Adipocyte (in vitro differentiated cells): ENCODE data around the gene PVR.
"Not testable (repeated sequence)": the region's sequence is repeated elsewhere in the genome, so short reads cannot be mapped to it uniquely, and the experiment has no call there.

Source experiments
- DNase-seq: peaks from one replicate; pipeline ENCODE4 v3.0.0-alpha.2; 2015; ENCODE audit warnings: low read depth
- H3K27me3 ChIP-seq: replicated peaks from 2 replicates; pipeline ENCODE4 v1.7.0; 2013; ENCODE audit warnings: mild to moderate bottlenecking, low read length, moderate library complexity; ENCODE audit not compliant: control insufficient read depth, insufficient read depth
- H3K36me3 ChIP-seq: 2 replicates; pipeline ENCODE4 v1.7.0; 2013; ENCODE audit warnings: low read length, mild to moderate bottlenecking, moderate library complexity; ENCODE audit not compliant: control insufficient read depth, insufficient read depth, severe bottlenecking
- H3K4me1 ChIP-seq: 2 replicates; pipeline ENCODE4 v1.7.0; 2013; ENCODE audit warnings: mild to moderate bottlenecking, low read length, moderate library complexity; ENCODE audit not compliant: control insufficient read depth, insufficient read depth
- H3K4me3 ChIP-seq: 2 replicates; pipeline ENCODE4 v1.7.0; 2013; ENCODE audit warnings: mild to moderate bottlenecking, low read length, moderate library complexity
- H3K9ac ChIP-seq: 2 replicates; pipeline ENCODE4 v1.7.0; 2013; ENCODE audit warnings: mild to moderate bottlenecking, low read length, moderate library complexity
- H3K9me3 ChIP-seq: 2 replicates; pipeline ENCODE4 v1.7.0; 2013; ENCODE audit warnings: mild to moderate bottlenecking, low read length, moderate library complexity; ENCODE audit not compliant: control insufficient read depth

Gene PVR

GRCh38 chr19:44681992-44682790, 38.5 kb downstream of the PVR start:
- Histone ChIP-seq H3K4me3 (no peak overlapping the region), H3K9ac (no peak overlapping the region), H3K27me3 (no peaks in the 10 kb centered on the region), H3K36me3 (no peaks in the 10 kb centered on the region), H3K9me3 (no peaks in the 10 kb centered on the region), H3K4me1 (peaks cover 8% of the 10 kb centered on the region)
- DNase-seq, result no peak

GRCh38 chr19:44682807-44683206, 39.1 kb downstream of the PVR start:
- H3K27me3 ChIP-seq, result no peaks in the 10 kb centered on the region
- no peak for DNase-seq
- no peak overlapping the region for H3K4me3 ChIP-seq
- H3K9me3 ChIP-seq, result no peaks in the 10 kb centered on the region
- no peak overlapping the region for H3K9ac ChIP-seq
- H3K4me1 ChIP-seq, result peaks cover 5% of the 10 kb centered on the region
- H3K36me3 ChIP-seq, result no peaks in the 10 kb centered on the region

DNA sequence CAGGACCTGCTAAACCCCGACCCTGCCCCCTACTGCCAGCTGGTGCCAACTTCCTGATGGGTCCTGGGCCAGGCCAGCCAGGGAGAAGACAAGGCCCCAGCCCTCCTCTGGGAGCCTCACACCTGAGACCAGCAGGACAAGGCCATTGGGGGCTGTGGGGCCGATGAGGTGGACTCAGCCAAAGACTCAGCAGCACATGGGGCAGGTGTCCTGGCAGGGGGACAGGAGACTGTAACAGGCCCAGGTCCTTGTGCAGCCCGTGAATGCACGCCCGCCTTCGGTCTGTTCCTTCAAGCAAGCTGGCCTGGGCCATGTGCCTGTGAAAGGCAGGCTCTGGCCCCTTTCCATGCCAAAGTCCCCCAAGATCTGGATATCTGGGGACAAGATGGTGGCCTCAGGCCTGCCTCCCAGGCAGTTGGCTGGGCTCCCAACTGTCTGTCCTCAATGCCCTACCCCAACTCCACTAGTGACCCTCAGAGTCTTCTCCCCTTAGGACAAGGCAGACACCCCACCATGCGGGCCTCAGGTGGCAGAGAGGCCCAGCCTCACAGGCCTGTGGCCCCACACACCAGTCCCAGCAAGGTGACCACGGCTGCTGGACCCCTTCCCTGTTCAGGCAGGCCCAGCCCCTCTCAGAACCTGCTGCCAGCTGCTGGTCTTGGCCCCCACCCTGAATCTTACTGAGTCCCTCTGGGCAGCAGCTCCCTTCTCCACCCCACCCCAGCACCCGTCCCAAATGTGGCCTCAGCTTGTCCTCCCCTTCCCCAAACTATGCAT, 39.9 kb downstream of the PVR start:
- Histone ChIP-seq H3K27me3 (no peaks in the 10 kb centered on the region), H3K9me3 (no peaks in the 10 kb centered on the region), H3K9ac (no peak overlapping the region), H3K4me3 (no peak overlapping the region), H3K36me3 (no peaks in the 10 kb centered on the region), H3K4me1 (peaks cover 5% of the 10 kb centered on the region)
- DNase-seq, result no peak

GRCh38 chr19:44684396-44684795, 40.7 kb downstream of the PVR start:
- not testable (repeated sequence) for DNase-seq, H3K9me3 ChIP-seq, H3K27me3 ChIP-seq, H3K36me3 ChIP-seq, H3K4me1 ChIP-seq, H3K9ac ChIP-seq, H3K4me3 ChIP-seq

- Histone ChIP-seq H3K4me1 (peaks cover 5% of the 10 kb centered on the region), H3K9me3 (no peaks in the 10 kb centered on the region), H3K9ac (peak overlapping the region; percentile 29), H3K4me3 (no peak overlapping the region), H3K36me3 (no peaks in the 10 kb centered on the region), H3K27me3 (no peaks in the 10 kb centered on the region)
- DNase-seq, result peak; percentile 92
Measured at GRCh38 chr19:44684892-44685863, 41.5 kb downstream of the PVR start.

DNA sequence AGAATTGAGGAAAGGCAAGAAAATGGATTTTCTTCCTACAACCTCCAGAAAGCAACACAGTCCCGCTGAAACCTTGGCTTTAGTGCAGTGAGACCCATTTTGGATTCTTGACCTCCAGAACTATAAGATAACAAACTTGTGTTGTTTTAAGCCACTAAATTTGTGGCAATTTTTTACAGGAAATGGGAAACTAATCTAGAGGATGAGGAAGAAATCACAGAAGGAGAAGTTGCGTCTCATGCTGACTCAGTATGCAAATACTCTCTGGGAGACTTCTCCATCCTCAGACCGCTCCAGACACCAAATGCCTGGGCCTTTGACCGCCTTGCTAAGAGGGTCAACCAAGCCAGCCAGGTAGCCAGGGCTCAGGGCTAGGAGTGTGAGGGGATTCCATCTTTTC, 42.2 kb downstream of the PVR start:
- Histone ChIP-seq H3K9me3 (no peaks in the 10 kb centered on the region), H3K27me3 (no peaks in the 10 kb centered on the region), H3K4me3 (no peak overlapping the region), H3K36me3 (no peaks in the 10 kb centered on the region), H3K4me1 (peaks cover 5% of the 10 kb centered on the region), H3K9ac (no peak overlapping the region)
- DNase-seq, result peak; percentile 39

DNA sequence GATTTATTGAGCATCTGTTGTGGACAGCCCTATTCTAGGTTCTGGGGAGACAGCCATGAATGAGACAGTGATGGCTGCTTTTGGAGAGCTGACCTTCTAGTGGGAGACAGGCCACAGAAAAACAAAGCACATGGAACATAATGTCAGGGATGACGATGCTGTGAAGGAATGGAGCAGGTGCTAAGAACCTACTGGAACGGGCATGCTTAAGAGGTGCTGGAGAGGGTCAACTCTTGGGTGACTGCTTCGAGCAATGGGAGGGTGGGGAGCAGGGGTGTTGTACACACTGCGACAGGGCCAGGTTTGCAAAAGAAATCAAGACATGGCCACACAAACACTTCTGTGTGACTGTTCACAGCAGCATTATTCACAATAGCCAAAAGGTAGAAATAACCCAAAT, 43.2 kb downstream of the PVR start:
- no peaks in the 10 kb centered on the region for H3K9me3 ChIP-seq
- no peak for DNase-seq
- H3K36me3 ChIP-seq, result no peaks in the 10 kb centered on the region
- H3K27me3 ChIP-seq, result no peaks in the 10 kb centered on the region
- no peak overlapping the region for H3K9ac ChIP-seq
- H3K4me1 ChIP-seq, result peaks cover 7% of the 10 kb centered on the region
- no peak overlapping the region for H3K4me3 ChIP-seq

DNA sequence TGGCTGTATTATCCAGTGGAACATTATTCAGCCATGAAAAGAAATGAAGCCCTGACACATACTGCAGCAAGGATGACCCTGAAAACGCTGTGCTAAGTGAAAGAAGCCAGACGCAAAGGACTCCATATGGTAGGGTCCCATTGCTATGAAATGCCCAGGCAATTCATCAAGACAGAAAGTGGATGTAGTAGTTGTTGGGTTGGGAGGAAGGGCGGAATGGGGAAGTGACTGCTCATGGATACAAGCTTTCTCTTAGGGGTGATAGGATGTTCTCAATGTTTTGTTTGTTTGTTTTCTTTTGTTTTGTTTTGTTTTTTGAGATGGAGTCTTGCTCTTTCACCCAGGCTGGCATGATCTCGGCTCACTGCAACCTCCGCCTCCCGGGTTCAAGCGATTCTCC, 44.2 kb downstream of the PVR start:
- no peaks in the 10 kb centered on the region for H3K9me3 ChIP-seq
- peaks cover 9% of the 10 kb centered on the region for H3K4me1 ChIP-seq
- H3K4me3 ChIP-seq, result no peak overlapping the region
- no peak overlapping the region for H3K9ac ChIP-seq
- no peaks in the 10 kb centered on the region for H3K36me3 ChIP-seq
- no peak for DNase-seq
- H3K27me3 ChIP-seq, result no peaks in the 10 kb centered on the region

DNA sequence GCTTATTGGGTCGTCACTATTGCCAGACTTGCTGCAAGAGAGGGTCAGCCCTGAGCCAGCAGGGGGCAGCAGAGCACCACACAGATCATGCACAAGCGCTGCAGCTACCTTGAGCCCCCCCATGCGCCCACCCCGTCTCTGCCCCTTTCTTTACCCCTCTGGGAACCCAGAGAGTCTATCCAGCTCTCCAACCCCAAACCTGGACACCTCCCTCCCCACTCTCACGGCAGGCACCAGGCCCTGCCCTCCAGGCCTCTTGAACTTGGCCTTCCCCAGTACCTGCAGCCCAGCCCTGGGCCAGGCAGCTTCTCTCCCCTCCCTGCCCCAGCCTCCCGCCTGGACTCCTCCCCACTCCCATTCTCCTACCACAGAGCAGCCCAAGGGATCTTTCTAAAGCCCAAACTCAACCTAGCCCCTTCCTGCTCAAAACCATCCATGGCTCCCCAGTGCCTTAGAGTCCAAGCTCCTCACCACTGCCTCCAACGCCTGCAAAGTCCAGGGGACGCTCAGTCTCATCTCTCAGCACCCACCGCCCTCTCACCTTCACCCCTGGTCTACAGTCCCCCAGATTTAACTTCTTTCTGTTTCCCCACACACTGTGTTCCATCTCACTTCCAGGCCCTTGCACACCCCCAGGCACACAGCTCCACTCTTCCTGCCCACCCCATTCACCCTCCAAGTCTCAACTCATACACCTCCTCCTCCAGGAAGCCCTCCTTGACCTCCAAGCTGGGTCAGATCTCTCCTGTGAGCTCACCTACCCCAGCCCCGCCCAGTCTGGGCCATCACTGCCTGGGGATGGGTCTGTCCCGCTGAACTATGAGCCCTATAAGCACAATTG, 45.8 kb downstream of the PVR start:
- H3K4me3 ChIP-seq, result no peak overlapping the region
- peak; percentile 84 for DNase-seq

DNA sequence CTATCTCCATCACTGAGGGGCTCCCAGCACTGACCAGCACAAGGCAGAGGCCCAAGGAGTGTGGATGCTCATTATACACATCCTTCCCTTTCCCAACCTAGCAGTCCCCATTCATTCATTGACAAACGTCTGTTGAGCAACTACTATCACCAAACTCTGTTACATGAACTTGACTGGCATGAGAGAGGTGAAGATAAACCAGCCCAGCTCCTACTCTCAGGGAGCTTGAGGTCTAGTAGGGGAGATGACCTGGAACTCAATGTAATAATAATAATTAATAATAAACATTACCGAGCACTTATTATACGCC, 46.4 kb downstream of the PVR start:
- no peaks in the 10 kb centered on the region for H3K36me3 ChIP-seq
- H3K27me3 ChIP-seq, result no peaks in the 10 kb centered on the region
- H3K9me3 ChIP-seq, result no peaks in the 10 kb centered on the region
- peaks cover 5% of the 10 kb centered on the region for H3K4me1 ChIP-seq
- no peak overlapping the region for H3K4me3 ChIP-seq
- no peak overlapping the region for H3K9ac ChIP-seq
- no peak for DNase-seq

More for the DNA sequence above, 45.8 kb downstream of the PVR start:
- H3K9me3 ChIP-seq, result no peaks in the 10 kb centered on the region
- no peaks in the 10 kb centered on the region for H3K27me3 ChIP-seq
- peaks cover 9% of the 10 kb centered on the region for H3K4me1 ChIP-seq
- no peak overlapping the region for H3K9ac ChIP-seq
- no peaks in the 10 kb centered on the region for H3K36me3 ChIP-seq
